ENCODE measurements around the gene ALPL.

DNA sequence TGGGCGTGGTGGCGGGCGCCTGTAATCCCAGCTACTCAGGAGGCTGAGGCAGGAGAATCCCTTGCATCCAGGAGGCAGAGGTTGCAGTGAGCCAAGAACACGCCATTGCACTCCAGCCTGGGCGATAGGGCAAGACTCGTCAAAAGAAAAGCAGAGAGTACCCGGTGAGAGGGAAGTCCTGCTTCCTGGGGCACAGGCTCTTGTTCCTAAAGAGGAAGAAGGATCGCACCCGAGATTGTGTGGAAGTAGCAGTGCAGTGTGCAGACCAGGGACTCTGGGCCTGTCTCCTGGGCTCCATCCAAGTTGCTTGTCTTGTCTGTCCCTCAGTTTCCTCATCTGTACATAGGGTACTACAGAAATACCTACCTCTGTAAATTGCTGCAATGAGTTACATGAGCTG lies 39.6 kb upstream of the ALPL start:
- TF ChIP-seq POLR2A (IDR thresholded peaks at IDR 0.05; ENCODE audit: low read depth, low read length): no peak
- TF ChIP-seq, protein P1, sequence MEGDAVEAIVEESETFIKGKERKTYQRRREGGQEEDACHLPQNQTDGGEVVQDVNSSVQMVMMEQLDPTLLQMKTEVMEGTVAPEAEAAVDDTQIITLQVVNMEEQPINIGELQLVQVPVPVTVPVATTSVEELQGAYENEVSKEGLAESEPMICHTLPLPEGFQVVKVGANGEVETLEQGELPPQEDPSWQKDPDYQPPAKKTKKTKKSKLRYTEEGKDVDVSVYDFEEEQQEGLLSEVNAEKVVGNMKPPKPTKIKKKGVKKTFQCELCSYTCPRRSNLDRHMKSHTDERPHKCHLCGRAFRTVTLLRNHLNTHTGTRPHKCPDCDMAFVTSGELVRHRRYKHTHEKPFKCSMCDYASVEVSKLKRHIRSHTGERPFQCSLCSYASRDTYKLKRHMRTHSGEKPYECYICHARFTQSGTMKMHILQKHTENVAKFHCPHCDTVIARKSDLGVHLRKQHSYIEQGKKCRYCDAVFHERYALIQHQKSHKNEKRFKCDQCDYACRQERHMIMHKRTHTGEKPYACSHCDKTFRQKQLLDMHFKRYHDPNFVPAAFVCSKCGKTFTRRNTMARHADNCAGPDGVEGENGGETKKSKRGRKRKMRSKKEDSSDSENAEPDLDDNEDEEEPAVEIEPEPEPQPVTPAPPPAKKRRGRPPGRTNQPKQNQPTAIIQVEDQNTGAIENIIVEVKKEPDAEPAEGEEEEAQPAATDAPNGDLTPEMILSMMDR (conservative IDR thresholded peaks at IDR 0.05; ENCODE audit: low read depth, low read length): no peak
- no peak for TF ChIP-seq MXI1 (IDR thresholded peaks at IDR 0.05; ENCODE audit: borderline replicate concordance, low read depth, low read length)
- TF ChIP-seq, protein P2, sequence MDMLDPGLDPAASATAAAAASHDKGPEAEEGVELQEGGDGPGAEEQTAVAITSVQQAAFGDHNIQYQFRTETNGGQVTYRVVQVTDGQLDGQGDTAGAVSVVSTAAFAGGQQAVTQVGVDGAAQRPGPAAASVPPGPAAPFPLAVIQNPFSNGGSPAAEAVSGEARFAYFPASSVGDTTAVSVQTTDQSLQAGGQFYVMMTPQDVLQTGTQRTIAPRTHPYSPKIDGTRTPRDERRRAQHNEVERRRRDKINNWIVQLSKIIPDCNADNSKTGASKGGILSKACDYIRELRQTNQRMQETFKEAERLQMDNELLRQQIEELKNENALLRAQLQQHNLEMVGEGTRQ (IDR thresholded peaks at IDR 0.05; ENCODE audit: low read depth, low read length): no peak
- no peak for TF ChIP-seq BHLHE40 (IDR thresholded peaks at IDR 0.05; ENCODE audit: low read depth, low read length)
- TF ChIP-seq, protein P3, sequence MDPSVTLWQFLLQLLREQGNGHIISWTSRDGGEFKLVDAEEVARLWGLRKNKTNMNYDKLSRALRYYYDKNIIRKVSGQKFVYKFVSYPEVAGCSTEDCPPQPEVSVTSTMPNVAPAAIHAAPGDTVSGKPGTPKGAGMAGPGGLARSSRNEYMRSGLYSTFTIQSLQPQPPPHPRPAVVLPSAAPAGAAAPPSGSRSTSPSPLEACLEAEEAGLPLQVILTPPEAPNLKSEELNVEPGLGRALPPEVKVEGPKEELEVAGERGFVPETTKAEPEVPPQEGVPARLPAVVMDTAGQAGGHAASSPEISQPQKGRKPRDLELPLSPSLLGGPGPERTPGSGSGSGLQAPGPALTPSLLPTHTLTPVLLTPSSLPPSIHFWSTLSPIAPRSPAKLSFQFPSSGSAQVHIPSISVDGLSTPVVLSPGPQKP (IDR thresholded peaks at IDR 0.05; ENCODE audit: borderline replicate concordance, low read depth, low read length): no peak
- TF ChIP-seq SMC3 (IDR thresholded peaks at IDR 0.05; ENCODE audit: low read depth, low read length): no peak
- no peak for TF ChIP-seq CEBPB (IDR thresholded peaks at IDR 0.05; ENCODE audit: low read depth, low read length)
- TF ChIP-seq RCOR1 (IDR thresholded peaks at IDR 0.05; ENCODE audit: insufficient replicate concordance, low read length): no peak

Data from IMR-90 (cell line).